Smooth muscle cell of the pulmonary artery (primary cell): Measurements from ENCODE around the gene PSMD2. TPM values are rescaled to one million over a fixed set of nuclear protein-coding genes. Genes with fewer than 3 reads are reported as not detected.

Experiments
- total RNA-seq: library from RNA; depleted of rRNA; stranded (reverse); fragments of >200 nt; gene quantifications from 2 replicates; pipeline ENCODE4 v1.2.3, GENCODE V29; 2014

PSMD2 gene
- 314 and 468 TPM in 2 replicates for total RNA-seq

DNA sequence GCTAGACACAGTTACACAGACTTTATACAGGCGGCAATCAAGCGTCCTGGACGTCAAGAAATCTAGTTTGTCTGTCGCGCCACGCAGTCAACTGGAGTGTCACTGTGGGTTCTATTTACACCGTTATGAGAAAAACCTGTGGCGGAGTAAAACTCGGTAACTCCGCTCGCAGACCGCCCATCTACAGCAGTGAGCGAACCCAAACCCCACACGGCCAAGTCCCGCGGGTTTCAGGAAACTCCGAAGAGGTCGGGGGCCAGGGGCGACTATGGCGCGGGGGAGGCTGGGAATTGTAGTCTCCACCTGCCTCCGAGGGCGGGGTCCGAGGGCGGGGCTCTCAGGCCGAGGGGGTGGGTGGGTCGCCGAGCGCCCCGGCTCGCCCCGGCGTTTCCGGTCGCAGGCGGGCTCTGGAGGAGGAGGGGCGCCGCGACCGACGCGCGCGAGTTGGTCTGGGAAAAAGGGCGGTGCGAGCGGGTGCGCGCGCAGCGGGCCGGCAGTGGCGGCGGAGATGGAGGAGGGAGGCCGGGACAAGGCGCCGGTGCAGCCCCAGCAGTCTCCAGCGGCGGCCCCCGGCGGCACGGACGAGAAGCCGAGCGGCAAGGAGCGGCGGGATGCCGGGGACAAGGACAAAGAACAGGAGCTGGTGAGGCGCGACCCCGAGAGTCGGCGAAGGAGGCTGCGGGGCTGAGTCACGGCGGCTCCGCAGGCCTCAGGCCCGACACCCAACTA, at the start of gene PSMD2:
Gene PSMD2 (plus strand): TSS at position 483 of the 729 bp plus-strand sequence. CDS start 26 bp downstream, at position 509.

DNA sequence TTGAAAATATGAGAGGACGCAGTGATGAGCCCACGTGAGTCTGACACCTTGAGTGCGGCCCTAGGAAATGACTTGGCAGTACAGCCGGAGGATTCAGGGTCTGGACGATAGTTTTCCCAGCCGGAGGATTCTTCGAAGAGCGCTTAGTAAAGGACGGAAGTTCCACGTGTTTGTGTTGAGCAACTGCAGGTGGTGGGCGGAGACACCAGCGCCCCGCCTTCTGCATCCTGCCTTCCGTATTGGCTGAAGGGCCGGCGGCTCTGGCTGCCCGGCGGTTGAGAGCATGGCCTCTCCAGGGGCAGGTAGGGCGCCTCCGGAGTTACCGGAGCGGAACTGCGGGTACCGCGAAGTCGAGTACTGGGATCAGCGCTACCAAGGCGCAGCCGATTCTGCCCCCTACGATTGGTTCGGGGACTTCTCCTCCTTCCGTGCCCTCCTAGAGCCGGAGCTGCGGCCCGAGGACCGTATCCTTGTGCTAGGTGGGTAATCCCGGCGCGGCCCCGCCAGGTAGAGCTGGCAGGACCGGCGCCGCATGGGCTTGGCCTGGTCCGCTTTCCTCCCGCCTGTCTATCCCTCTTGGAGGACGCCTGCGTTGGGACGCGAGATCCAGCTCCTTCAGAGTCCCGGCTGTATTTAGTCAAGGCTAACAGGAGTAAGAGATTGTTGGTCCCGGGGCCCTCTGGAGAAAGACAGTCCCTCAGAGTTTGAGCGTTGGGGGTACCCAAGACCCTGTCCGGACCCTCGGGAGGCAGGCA, 49.5 kb upstream of the PSMD2 start, which contains the start of gene EEF1AKMT4:
Gene EEF1AKMT4 (plus strand): TSS at position 261 of the 755 bp plus-strand sequence. CDS start 23 bp downstream, at position 284.

DNA sequence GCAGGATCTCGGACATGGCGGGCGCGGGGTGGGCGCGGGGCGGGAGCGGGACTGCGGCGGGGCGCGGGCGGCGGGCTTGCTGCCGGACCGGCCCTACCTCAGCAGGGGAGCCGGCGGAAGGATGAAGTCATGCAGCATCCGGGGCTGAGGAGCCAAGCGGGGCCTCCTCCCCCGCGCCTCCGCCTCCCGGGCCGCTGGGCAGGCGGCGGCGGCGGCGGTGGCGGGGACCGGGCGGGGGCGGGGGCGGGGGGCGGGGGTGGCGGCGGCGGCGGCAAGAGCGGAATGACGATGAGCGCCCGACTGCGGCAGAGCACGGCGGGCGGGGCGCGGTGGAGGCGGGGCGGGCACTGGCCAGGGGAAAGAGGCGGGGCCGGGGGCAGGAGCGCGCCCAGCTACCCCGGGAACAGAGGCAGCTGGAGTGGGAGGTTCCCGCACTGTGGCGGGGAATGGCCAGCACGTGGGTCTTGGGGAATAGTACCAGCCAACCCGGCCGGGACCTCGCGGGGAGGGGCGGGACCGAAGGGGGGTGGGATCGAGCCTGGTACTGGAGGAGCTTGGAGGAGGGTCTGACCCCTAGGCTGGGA, 37.7 kb upstream of the PSMD2 start, which contains the start of gene CAMK2N2:
Gene CAMK2N2 (minus strand): TSS at position 284 of the 584 bp plus-strand sequence. CDS start 268 bp downstream, at position 16.

DNA sequence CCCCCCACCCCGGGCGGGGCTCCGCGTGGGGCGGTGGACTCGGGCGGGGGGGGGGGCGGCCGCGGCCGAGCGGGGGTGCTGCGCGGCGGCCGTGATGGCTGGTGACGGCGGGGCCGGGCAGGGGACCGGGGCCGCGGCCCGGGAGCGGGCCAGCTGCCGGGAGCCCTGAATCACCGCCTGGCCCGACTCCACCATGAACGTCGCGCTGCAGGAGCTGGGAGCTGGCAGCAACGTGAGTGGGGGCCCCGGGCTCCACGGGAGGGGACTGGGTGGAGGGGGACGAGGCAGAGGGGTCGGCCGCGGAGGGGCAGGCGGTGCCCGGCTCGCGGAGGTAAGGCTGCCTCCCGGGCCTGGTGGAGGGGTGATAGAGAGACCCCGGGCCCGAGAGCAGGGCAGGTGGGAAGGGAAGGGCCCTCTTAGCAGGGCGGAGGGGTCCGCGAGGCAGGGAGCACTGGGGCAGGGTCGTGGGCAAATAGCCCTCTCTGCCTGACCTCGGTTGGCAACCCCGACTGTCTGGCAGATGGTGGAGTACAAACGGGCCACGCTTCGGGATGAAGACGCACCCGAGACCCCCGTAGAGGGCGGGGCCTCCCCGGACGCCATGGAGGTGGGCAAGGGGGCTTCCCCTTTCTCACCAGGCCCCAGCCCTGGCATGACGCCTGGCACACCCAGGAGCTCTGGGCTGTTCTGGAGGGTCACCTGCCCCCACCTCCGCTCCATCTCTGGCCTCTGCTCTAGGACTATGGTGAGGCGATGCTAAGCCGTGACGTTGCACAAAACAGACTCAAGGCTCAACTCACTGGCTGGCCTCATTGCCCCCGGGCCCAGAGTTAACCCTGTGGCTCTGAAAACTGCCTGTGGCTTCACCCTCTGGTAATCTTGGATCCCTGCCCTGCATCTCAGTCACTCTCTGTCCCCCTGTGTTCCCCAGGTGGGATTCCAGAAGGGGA, 22.8 kb upstream of the PSMD2 start, which contains the start of gene ECE2:
Gene ECE2 (plus strand): TSS at position 62 of the 950 bp plus-strand sequence. CDS start 132 bp downstream, at position 194.

DNA sequence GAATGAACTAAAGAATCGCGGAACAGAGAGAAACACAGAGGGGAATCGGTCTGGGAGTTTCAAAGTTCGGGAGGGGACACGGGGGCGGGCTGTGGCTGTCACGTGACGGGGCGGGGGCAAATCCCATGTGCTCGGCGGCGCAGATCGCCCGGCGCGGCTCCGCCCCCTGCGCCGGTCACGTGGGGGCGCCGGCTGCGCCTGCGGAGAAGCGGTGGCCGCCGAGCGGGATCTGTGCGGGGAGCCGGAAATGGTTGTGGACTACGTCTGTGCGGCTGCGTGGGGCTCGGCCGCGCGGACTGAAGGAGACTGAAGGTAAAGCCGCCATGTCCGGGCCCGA, 15.3 kb downstream of the PSMD2 start, which contains the start of gene EIF4G1:
Gene EIF4G1 (plus strand): TSS at position 244 of the 337 bp plus-strand sequence. CDS start 1,191 bp downstream, outside the sequence.

DNA sequence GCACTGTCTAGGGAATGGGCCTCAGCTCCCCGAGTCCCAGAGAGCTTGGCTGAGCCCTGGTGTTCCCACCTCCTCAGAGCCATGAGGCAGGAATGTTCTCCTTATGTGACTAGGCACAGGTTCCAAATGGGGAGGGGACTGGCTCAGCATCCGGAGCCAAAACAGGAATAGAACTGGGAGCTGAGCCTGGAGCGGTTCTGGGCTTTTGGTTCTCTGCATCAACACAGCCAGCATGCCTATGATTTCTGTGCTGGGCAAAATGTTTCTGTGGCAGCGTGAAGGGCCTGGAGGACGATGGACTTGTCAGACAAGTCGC, 38.3 kb downstream of the PSMD2 start, which contains the start of gene FAM131A:
Gene FAM131A (plus strand): TSS at position 202 of the 316 bp plus-strand sequence. CDS start 31 bp downstream, at position 233.

Other genes starting within 250 kb of the PSMD2 start
- not detected in 2 replicates for gene HTR3C, start 246.2 kb upstream of the PSMD2 start, total RNA-seq
- gene HTR3E, start 202.2 kb upstream of the PSMD2 start, total RNA-seq = not detected in 2 replicates
- gene EIF2B5, start 163.9 kb upstream of the PSMD2 start, total RNA-seq = 27.0 and 27.2 TPM in 2 replicates
- 45.7 and 57.3 TPM in 2 replicates for gene DVL3, start 143.9 kb upstream of the PSMD2 start, total RNA-seq
- gene AP2M1, start 124.4 kb upstream of the PSMD2 start, total RNA-seq = 363 and 399 TPM in 2 replicates
- gene ABCF3, start 113.0 kb upstream of the PSMD2 start, total RNA-seq = 64.6 and 69.0 TPM in 2 replicates
- 0.03 and 0.52 TPM in 2 replicates for gene VWA5B2, start 69.7 kb upstream of the PSMD2 start, total RNA-seq
- gene ALG3, start 50.3 kb upstream of the PSMD2 start, total RNA-seq = 43.6 and 51.5 TPM in 2 replicates
- 2.2 and 2.9 TPM in 2 replicates for gene EEF1AKMT4, start 49.6 kb upstream of the PSMD2 start, total RNA-seq
- gene CAMK2N2, start 37.7 kb upstream of the PSMD2 start, total RNA-seq = 0.13 TPM in 2 replicates
- 0.17 TPM in 1 of 2 replicates, not detected in the other for gene ECE2, start 23.2 kb upstream of the PSMD2 start, total RNA-seq
- gene EIF4G1, start 15.4 kb downstream of the PSMD2 start, total RNA-seq = 496 and 598 TPM in 2 replicates
- 26.5 and 44.6 TPM in 2 replicates for gene FAM131A, start 38.4 kb downstream of the PSMD2 start, total RNA-seq
- gene CLCN2, start 62.4 kb downstream of the PSMD2 start, total RNA-seq = 3.3 and 4.4 TPM in 2 replicates
- gene POLR2H, start 62.5 kb downstream of the PSMD2 start, total RNA-seq = 54.1 and 55.5 TPM in 2 replicates
- gene THPO, start 79.0 kb downstream of the PSMD2 start, total RNA-seq = 0.10 and 0.46 TPM in 2 replicates
- gene CHRD, start 80.8 kb downstream of the PSMD2 start, total RNA-seq = 1.5 and 10.9 TPM in 2 replicates